Upper lobe of left lung (tissue), 6 donors: ENCODE results near the gene CLTCL1. TPM values are rescaled to one million over a fixed set of nuclear protein-coding genes. Genes with fewer than 3 reads are reported as not detected.

Experiments
- ATAC-seq, 2 donors: fragments of 200-7000 bp; cut with Tn5 transposase; one replicate each; pipeline ENCODE4 v1.9.1; 2022; ENCODE audit warnings: mild to moderate bottlenecking in 2 of 2, moderate library complexity in 2 of 2; ENCODE audit not compliant: low FRiP score in 2 of 2
- DNase-seq, 2 donors: peaks; one replicate each; pipeline ENCODE4 v3.0.0-alpha.2; 2019 to 2020
- H3K27ac ChIP-seq, 4 donors: fragments of 200-600 bp; sonication (generic); one replicate each; pipeline ENCODE4 v1.5.1; 2016 to 2019
- H3K27me3 ChIP-seq, 4 donors: fragments of 200-600 bp; sonication (generic); one replicate each; pipeline ENCODE4 v1.5.1; 2017 to 2019
- H3K36me3 ChIP-seq, 4 donors: fragments of 200-600 bp; sonication (generic); one replicate each; pipeline ENCODE4 v1.5.1; 2016 to 2019
- H3K4me1 ChIP-seq, 4 donors: fragments of 200-600 bp; sonication (generic); one replicate each; pipeline ENCODE4 v1.5.1; 2018 to 2019
- H3K4me3 ChIP-seq, 4 donors: fragments of 200-600 bp; sonication (generic); one replicate each; pipeline ENCODE4 v1.5.1; 2017 to 2019; ENCODE audit warnings: mild to moderate bottlenecking in 2 of 4, moderate library complexity in 1 of 4
- H3K9me3 ChIP-seq, 4 donors: fragments of 200-600 bp; sonication (generic); one replicate each; pipeline ENCODE4 v1.5.1; 2018 to 2019
- CTCF ChIP-seq, 6 experiments: fragments of 450-650 bp in 4 of 6; fragments of 200-600 bp in 2 of 6; sonication (generic) in 2 of 6; IDR thresholded peaks; one replicate each; pipeline ENCODE4 v1.5.1; 2016 to 2019; ENCODE audit warnings: antibody characterized with exemption in 6 of 6
- EP300 ChIP-seq, 4 donors: sonication (generic); formaldehyde crosslinking; IDR thresholded peaks; one replicate each; pipeline ENCODE4 v1.5.1; 2017; ENCODE audit warnings: antibody characterized with exemption in 4 of 4, control low read depth in 2 of 4
- POLR2A ChIP-seq, 4 donors: fragments of 450-650 bp; IDR thresholded peaks; one replicate each; pipeline ENCODE4 v1.5.1; 2016 to 2017; ENCODE audit warnings: antibody characterized with exemption in 4 of 4, mild to moderate bottlenecking in 2 of 4
- POLR2AphosphoS5 ChIP-seq, 2 donors: sonication (generic); formaldehyde crosslinking; IDR thresholded peaks; one replicate each; pipeline ENCODE4 v1.5.1; 2017; ENCODE audit warnings: antibody characterized with exemption in 2 of 2
- WGBS, 2 donors: methylation state at CpG; one replicate each; pipeline ENCODE4 v1.1.5; 2017 to 2018; 5-methylcytosine and 5-hydroxymethylcytosine counted together
- total RNA-seq, 6 donors: library from RNA; depleted of rRNA in 4 of 6; stranded (reverse); fragments of >200 nt in 4 of 6; gene quantifications; one replicate each; pipeline versions ENCODE4 v1.1.0 to v1.2.1, GENCODE V29; 2016 to 2021
- donor health status: DM: no; HTN: no; CAD: no; lungs with moderate emphysema.
- donor health status: DM: no; HTN: yes; CAD: no; lungs with severe emphysema.

CLTCL1 gene
- total RNA-seq, 6 donors from 2014 or later, result 3.0 to 14.7 (median 6.0) TPM

GRCh38 chr22:19234126-19234896 is 57.2 kb downstream of the CLTCL1 start:
- 91 to 94% methylated on average over 14 of the region's 14 CpGs for WGBS, 2 donors
- H3K4me1 ChIP-seq, result no peaks in the 10 kb centered on the region
- no peak overlapping the region for H3K4me3 ChIP-seq
- H3K27ac ChIP-seq, result no peak overlapping the region
- H3K27me3 ChIP-seq, result no peaks in the 10 kb centered on the region
- TF ChIP-seq POLR2AphosphoS5 (IDR thresholded peaks at IDR 0.05) (no peak), EP300 (IDR thresholded peaks at IDR 0.05) (no peak), POLR2A (IDR thresholded peaks at IDR 0.05) (no peak)
- DNase-seq (no peak), ATAC-seq (no peak)
- H3K9me3 ChIP-seq, result no peaks in the 10 kb centered on the region
- H3K36me3 ChIP-seq, result peaks cover 0 to 29% (median 3%) of the 10 kb centered on the region in 4 donors

- no peak overlapping the region for H3K27ac ChIP-seq
- WGBS, 2 donors, result 81 to 91% methylated on average over 8 to 11 of the region's 11 CpGs
- DNase-seq (no peak), ATAC-seq (peak in 1 of 2 donors; percentile 65)
- TF ChIP-seq POLR2AphosphoS5 (IDR thresholded peaks at IDR 0.05) (no peak), POLR2A (IDR thresholded peaks at IDR 0.05) (no peak), EP300 (IDR thresholded peaks at IDR 0.05) (no peak), CTCF (IDR thresholded peaks at IDR 0.05) (no peak)
- H3K27me3 ChIP-seq, result no peaks in the 10 kb centered on the region
- peaks cover 0 to 34% (median 5%) of the 10 kb centered on the region in 4 donors for H3K36me3 ChIP-seq
- H3K4me3 ChIP-seq, result no peak overlapping the region
- H3K4me1 ChIP-seq, result no peaks in the 10 kb centered on the region
- no peaks in the 10 kb centered on the region for H3K9me3 ChIP-seq
Observed at GRCh38 chr22:19233189-19233661, 58.3 kb downstream of the CLTCL1 start.

- H3K4me3 ChIP-seq, result no peak overlapping the region
- 40 to 48% methylated on average over 2 of the region's 2 CpGs for WGBS, 2 donors
- H3K4me1 ChIP-seq, result no peaks in the 10 kb centered on the region
- no peaks in the 10 kb centered on the region for H3K9me3 ChIP-seq
- DNase-seq, result no peak
- H3K27me3 ChIP-seq, result no peaks in the 10 kb centered on the region
- peaks cover 0 to 40% (median 5%) of the 10 kb centered on the region in 4 donors for H3K36me3 ChIP-seq
- H3K27ac ChIP-seq, result no peak overlapping the region
- ATAC-seq, result no peak
- TF ChIP-seq EP300 (IDR thresholded peaks at IDR 0.05) (no peak), CTCF (IDR thresholded peaks at IDR 0.05) (no peak), POLR2AphosphoS5 (IDR thresholded peaks at IDR 0.05) (no peak), POLR2A (IDR thresholded peaks at IDR 0.05) (no peak)
Observed at GRCh38 chr22:19232623-19233022, 58.9 kb downstream of the CLTCL1 start.

DNA sequence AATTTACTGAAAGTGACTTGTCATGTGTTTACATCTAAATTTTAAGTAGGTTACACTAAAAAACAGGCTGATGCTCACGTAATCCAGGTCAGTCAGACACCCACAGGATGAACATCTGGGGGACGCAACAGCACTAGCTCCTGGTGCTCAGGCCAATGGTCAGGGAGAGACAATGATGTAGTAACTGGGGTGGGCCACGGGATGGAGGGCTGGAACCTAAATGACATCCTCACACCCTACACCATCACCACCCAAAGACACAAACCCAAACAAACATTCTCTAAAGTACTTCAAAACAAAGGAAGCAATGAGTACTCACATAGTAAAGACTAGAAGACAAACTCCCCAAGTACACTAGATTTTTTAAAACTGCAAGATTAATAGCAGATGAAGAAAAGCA is 59.5 kb downstream of the CLTCL1 start:
- H3K27ac ChIP-seq, result no peak overlapping the region

More for the DNA sequence above, 59.5 kb downstream of the CLTCL1 start:
- no peaks in the 10 kb centered on the region for H3K4me1 ChIP-seq
- no peaks in the 10 kb centered on the region for H3K9me3 ChIP-seq
- no peak for TF ChIP-seq POLR2A (IDR thresholded peaks at IDR 0.05)
- TF ChIP-seq EP300 (IDR thresholded peaks at IDR 0.05), result no peak
- no peak for TF ChIP-seq POLR2AphosphoS5 (IDR thresholded peaks at IDR 0.05)
- no peak for TF ChIP-seq CTCF (IDR thresholded peaks at IDR 0.05)
- no peak overlapping the region for H3K4me3 ChIP-seq
- no peaks in the 10 kb centered on the region for H3K27me3 ChIP-seq
- H3K36me3 ChIP-seq, result peaks cover 0 to 41% (median 5%) of the 10 kb centered on the region in 4 donors
- 74 to 93% methylated on average over 3 of the region's 3 CpGs for WGBS, 2 donors
- ATAC-seq (no peak), DNase-seq (no peak)
